Measurements from ENCODE around the gene CAGE1. TPM values are rescaled to one million over a fixed set of nuclear protein-coding genes. Genes with fewer than 3 reads are reported as not detected.
"Not testable (repeated sequence)": the region's sequence is repeated elsewhere in the genome, so short reads cannot be mapped to it uniquely, and the experiment has no call there.

CAGE1 gene
- total and polyA plus RNA-seq, 4 donors: 0.10 to 0.17 TPM; not detected in 2

DNA sequence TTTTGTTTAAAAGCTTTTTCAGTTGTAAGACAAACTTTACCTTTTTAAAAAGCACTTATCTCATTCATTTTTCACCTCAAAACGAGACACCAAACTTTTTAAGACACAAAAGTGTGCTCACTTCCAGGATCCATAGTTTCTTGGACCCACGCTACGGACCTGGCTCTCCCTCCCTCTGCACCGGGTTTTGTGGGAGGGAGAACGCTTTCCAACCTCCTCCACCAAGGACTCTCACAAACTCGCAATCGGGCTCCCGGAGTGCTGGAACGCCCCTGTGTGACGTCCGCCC, 436 bp downstream of the CAGE1 start:
- WGBS (ENCODE audit: insufficient coverage): 0% methylated on average over 11 of the region's 11 CpGs
- peak overlapping the region; percentile 91 for H3K4me3 ChIP-seq (ENCODE audit: low read depth, low read length)
- no peaks in the 10 kb centered on the region for H3K9me3 ChIP-seq (ENCODE audit: control insufficient read depth, insufficient read depth, low read length)
- DNase-seq (ENCODE audit: low read depth in 4 of 6, low spot score in 6 of 6): no peak
- H3K36me3 ChIP-seq (ENCODE audit: control insufficient read depth, insufficient read depth, low read length): peaks cover 3% of the 10 kb centered on the region
- H3K4me1 ChIP-seq (ENCODE audit: control insufficient read depth, insufficient read depth, low read length): peaks cover 6% of the 10 kb centered on the region
- peak overlapping the region; percentile 95 for H3K27ac ChIP-seq (ENCODE audit: low read depth, low read length)
- no peaks in the 10 kb centered on the region for H3K27me3 ChIP-seq (ENCODE audit: control insufficient read depth, insufficient read depth, low read length)

DNA sequence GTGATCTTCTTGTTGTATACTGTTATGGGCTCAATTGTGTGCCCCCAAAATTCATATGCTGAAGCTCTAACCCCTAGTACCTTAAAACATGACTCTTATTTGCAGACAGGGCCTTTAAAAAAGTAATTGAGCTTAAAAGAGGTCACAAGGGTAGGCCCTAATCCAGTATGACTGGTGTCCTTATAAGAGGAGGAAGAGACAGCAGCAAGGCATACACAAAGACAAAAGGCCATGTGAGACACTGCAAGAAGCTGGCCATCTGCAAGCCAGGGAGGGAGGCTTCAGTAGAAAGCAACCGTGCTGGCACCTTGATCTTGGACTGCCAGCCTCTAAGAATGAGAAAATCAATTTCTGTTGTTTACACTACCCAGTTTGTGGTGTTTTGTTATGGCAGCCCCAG, 8.4 kb downstream of the CAGE1 start:
- H3K4me3 ChIP-seq (ENCODE audit: low read depth, low read length): no peak overlapping the region
- no peaks in the 10 kb centered on the region for H3K9me3 ChIP-seq (ENCODE audit: control insufficient read depth, insufficient read depth, low read length)
- no peak overlapping the region for H3K27ac ChIP-seq (ENCODE audit: low read depth, low read length)
- no peaks in the 10 kb centered on the region for H3K27me3 ChIP-seq (ENCODE audit: control insufficient read depth, insufficient read depth, low read length)
- no peaks in the 10 kb centered on the region for H3K4me1 ChIP-seq (ENCODE audit: control insufficient read depth, insufficient read depth, low read length)
- no peaks in the 10 kb centered on the region for H3K36me3 ChIP-seq (ENCODE audit: control insufficient read depth, insufficient read depth, low read length)
- no CpG with 5 or more reads among the region's 1 CpG for WGBS (ENCODE audit: insufficient coverage)
- no peak for DNase-seq (ENCODE audit: low read depth in 4 of 6, low spot score in 6 of 6)

GRCh38 chr6:7378740-7379139, 10.8 kb downstream of the CAGE1 start:
- H3K4me1 ChIP-seq (ENCODE audit: control insufficient read depth, insufficient read depth, low read length): no peaks in the 10 kb centered on the region
- no peak overlapping the region for H3K4me3 ChIP-seq (ENCODE audit: low read depth, low read length)
- H3K9me3 ChIP-seq (ENCODE audit: control insufficient read depth, insufficient read depth, low read length): no peaks in the 10 kb centered on the region
- no peak overlapping the region for H3K27ac ChIP-seq (ENCODE audit: low read depth, low read length)
- no peaks in the 10 kb centered on the region for H3K36me3 ChIP-seq (ENCODE audit: control insufficient read depth, insufficient read depth, low read length)
- WGBS (ENCODE audit: insufficient coverage): no CpG with 5 or more reads among the region's 4 CpGs
- DNase-seq (ENCODE audit: low read depth in 4 of 6, low spot score in 6 of 6): no peak
- H3K27me3 ChIP-seq (ENCODE audit: control insufficient read depth, insufficient read depth, low read length): no peaks in the 10 kb centered on the region

GRCh38 chr6:7377961-7378360, 11.6 kb downstream of the CAGE1 start:
- Histone ChIP-seq H3K36me3 (ENCODE audit: control insufficient read depth, insufficient read depth, low read length) (no peaks in the 10 kb centered on the region), H3K4me1 (ENCODE audit: control insufficient read depth, insufficient read depth, low read length) (no peaks in the 10 kb centered on the region), H3K27ac (ENCODE audit: low read depth, low read length) (no peak overlapping the region), H3K4me3 (ENCODE audit: low read depth, low read length) (no peak overlapping the region), H3K27me3 (ENCODE audit: control insufficient read depth, insufficient read depth, low read length) (no peaks in the 10 kb centered on the region), H3K9me3 (ENCODE audit: control insufficient read depth, insufficient read depth, low read length) (no peaks in the 10 kb centered on the region)
- DNase-seq (ENCODE audit: low read depth in 4 of 6, low spot score in 6 of 6): no peak
- WGBS (ENCODE audit: insufficient coverage): no CpG with 5 or more reads among the region's 1 CpG

DNA sequence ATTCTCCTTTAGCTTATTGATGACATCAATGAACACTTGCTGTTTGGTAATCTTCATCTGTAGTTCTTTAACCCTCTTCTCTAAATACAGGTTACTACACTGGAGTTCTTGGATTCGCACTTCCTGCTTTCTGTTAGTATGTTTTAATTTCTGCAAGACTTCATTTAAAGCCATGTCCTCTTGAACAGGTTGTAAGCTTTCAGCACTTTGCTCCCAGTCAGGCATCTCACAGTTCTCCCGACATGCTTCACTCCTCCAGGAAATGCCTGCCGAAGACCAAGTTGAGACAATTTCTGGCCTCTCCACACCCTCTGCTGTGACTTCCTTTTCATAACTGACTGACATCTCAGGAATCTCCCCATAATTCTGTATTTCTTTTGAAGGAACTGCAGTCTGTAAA, 15.8 kb downstream of the CAGE1 start:
- Histone ChIP-seq H3K4me3 (ENCODE audit: low read depth, low read length) (no peak overlapping the region), H3K27ac (ENCODE audit: low read depth, low read length) (no peak overlapping the region)
- 70% methylated on average over 2 of the region's 3 CpGs for WGBS (ENCODE audit: insufficient coverage)

DNA sequence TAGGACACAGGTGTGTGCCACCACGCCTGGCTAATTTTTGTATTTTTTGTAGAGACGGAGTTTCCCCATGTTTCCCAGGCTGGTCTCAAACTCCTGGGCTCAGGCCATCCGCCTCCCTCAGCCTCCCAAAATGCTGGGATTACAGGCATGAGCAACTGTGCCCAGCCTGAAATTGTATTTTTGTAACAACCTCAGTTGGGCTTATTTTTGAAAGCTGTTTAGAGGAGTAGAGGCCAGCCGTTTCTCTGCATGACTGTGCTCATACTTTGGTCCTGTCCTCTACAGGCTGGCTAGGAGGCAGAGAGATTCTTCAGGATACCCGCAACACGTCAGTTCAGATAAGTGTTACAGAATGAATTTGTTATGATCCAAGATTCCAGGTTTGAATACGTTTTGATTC, 22.1 kb downstream of the CAGE1 start:
- no peak overlapping the region for H3K27ac ChIP-seq (ENCODE audit: low read depth, low read length)
- WGBS (ENCODE audit: insufficient coverage): 92% methylated on average over 6 of the region's 7 CpGs
- DNase-seq (ENCODE audit: low read depth in 4 of 6, low spot score in 6 of 6): no peak
- H3K4me3 ChIP-seq (ENCODE audit: low read depth, low read length): no peak overlapping the region
- no peaks in the 10 kb centered on the region for H3K4me1 ChIP-seq (ENCODE audit: control insufficient read depth, insufficient read depth, low read length)
- no peaks in the 10 kb centered on the region for H3K27me3 ChIP-seq (ENCODE audit: control insufficient read depth, insufficient read depth, low read length)
- no peaks in the 10 kb centered on the region for H3K36me3 ChIP-seq (ENCODE audit: control insufficient read depth, insufficient read depth, low read length)
- H3K9me3 ChIP-seq (ENCODE audit: control insufficient read depth, insufficient read depth, low read length): no peaks in the 10 kb centered on the region

More for the DNA sequence above, 15.8 kb downstream of the CAGE1 start:
- no peaks in the 10 kb centered on the region for H3K4me1 ChIP-seq (ENCODE audit: control insufficient read depth, insufficient read depth, low read length)
- H3K9me3 ChIP-seq (ENCODE audit: control insufficient read depth, insufficient read depth, low read length): no peaks in the 10 kb centered on the region
- H3K27me3 ChIP-seq (ENCODE audit: control insufficient read depth, insufficient read depth, low read length): no peaks in the 10 kb centered on the region
- DNase-seq (ENCODE audit: low read depth in 4 of 6, low spot score in 6 of 6): no peak
- H3K36me3 ChIP-seq (ENCODE audit: control insufficient read depth, insufficient read depth, low read length): no peaks in the 10 kb centered on the region

- not testable (repeated sequence) for H3K4me1 ChIP-seq (ENCODE audit: control insufficient read depth, insufficient read depth, low read length); H3K27me3 ChIP-seq (ENCODE audit: control insufficient read depth, insufficient read depth, low read length); H3K27ac ChIP-seq (ENCODE audit: low read depth, low read length); DNase-seq (ENCODE audit: low read depth in 4 of 6, low spot score in 6 of 6); H3K4me3 ChIP-seq (ENCODE audit: low read depth, low read length); H3K36me3 ChIP-seq (ENCODE audit: control insufficient read depth, insufficient read depth, low read length); H3K9me3 ChIP-seq (ENCODE audit: control insufficient read depth, insufficient read depth, low read length)
- 66% methylated on average over 3 of the region's 3 CpGs for WGBS (ENCODE audit: insufficient coverage)
Observed at GRCh38 chr6:7351916-7352315, 37.6 kb downstream of the CAGE1 start.

DNA sequence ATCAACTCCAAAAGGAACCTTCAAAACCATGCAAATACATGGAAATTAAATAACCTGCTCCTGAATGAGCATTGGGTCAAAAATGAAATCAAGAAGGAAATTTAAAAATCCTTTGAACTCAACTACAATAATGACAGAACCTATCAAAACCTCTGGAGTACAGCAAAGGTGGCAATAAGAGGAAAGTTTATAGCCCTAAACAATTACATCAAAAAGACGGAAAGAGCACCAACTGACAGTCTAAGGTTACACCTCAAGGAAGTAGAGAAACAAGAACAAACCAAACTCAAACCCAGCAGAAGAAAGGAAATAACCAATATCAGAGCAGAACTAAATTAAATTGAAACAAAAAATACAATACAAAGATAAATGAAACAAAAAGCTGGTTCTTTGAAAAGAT, 39.0 kb downstream of the CAGE1 start:
- not testable (repeated sequence) for H3K4me3 ChIP-seq (ENCODE audit: low read depth, low read length); DNase-seq (ENCODE audit: low read depth in 4 of 6, low spot score in 6 of 6); H3K27ac ChIP-seq (ENCODE audit: low read depth, low read length); H3K36me3 ChIP-seq (ENCODE audit: control insufficient read depth, insufficient read depth, low read length); H3K27me3 ChIP-seq (ENCODE audit: control insufficient read depth, insufficient read depth, low read length); H3K4me1 ChIP-seq (ENCODE audit: control insufficient read depth, insufficient read depth, low read length); H3K9me3 ChIP-seq (ENCODE audit: control insufficient read depth, insufficient read depth, low read length)
- 80% methylated on average over 1 of the region's 1 CpG for WGBS (ENCODE audit: insufficient coverage)

DNA sequence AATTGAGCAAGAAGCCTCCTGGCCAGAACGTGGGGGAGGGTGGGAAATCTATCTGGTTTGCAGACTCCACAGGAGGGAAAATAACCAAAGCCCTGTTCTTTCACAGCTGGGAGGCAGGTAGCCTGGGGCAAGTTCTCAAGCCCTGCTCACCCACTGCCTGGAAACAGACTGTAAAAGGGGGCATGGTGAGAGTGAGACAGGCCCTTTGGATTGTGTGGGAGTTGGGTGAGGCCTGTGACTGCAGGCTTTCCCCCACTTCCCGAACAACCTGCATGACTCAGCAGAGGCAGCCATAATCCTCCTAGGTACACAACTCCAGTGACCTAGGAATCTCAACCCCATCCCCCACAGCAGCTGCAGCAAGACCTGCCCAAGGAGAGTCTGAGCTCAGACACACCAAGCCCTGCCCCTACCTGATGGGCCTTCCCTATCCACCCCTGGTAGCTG, 42.0 kb downstream of the CAGE1 start:
- whole genome bisulfite sequencing (ENCODE audit: insufficient coverage): 50% methylated on average over 1 of the region's 2 CpGs
- not testable (repeated sequence) for H3K27ac ChIP-seq (ENCODE audit: low read depth, low read length); DNase-seq (ENCODE audit: low read depth in 4 of 6, low spot score in 6 of 6); H3K4me1 ChIP-seq (ENCODE audit: control insufficient read depth, insufficient read depth, low read length); H3K9me3 ChIP-seq (ENCODE audit: control insufficient read depth, insufficient read depth, low read length); H3K27me3 ChIP-seq (ENCODE audit: control insufficient read depth, insufficient read depth, low read length); H3K36me3 ChIP-seq (ENCODE audit: control insufficient read depth, insufficient read depth, low read length); H3K4me3 ChIP-seq (ENCODE audit: low read depth, low read length)

- not testable (repeated sequence) for H3K4me1 ChIP-seq (ENCODE audit: control insufficient read depth, insufficient read depth, low read length); H3K27me3 ChIP-seq (ENCODE audit: control insufficient read depth, insufficient read depth, low read length); H3K4me3 ChIP-seq (ENCODE audit: low read depth, low read length); H3K36me3 ChIP-seq (ENCODE audit: control insufficient read depth, insufficient read depth, low read length); H3K9me3 ChIP-seq (ENCODE audit: control insufficient read depth, insufficient read depth, low read length); H3K27ac ChIP-seq (ENCODE audit: low read depth, low read length)
- WGBS (ENCODE audit: insufficient coverage): 93% methylated on average over 8 of the region's 10 CpGs
- peak in 2 of 6 donors; percentile 8 to 13 for DNase-seq (ENCODE audit: low read depth in 4 of 6, low spot score in 6 of 6)
Observed at GRCh38 chr6:7344773-7345450, 44.6 kb downstream of the CAGE1 start.
